Measurements from ENCODE around the gene GAS5.

GAS5 gene

DNA sequence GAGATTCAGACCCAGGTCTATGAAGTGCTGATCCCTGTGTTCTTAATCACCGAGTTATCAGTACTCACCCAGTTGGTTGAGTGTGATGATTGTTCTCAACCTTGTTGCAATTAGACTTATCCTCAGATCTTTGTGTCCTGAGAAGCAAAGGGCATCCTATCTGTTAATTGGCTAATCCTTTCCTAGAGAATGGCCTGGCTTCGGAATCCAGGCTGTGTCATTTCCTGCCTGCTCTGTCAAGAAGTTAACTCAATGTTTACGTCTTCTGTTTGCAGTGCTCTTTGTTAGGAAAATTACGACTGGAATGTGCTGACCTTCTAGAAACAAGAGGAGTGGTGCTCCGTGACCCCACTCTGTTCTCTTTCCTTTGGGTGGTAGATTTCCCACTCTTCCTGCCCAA is 14.7 kb downstream of the GAS5 start:
- TF ChIP-seq, protein P1, sequence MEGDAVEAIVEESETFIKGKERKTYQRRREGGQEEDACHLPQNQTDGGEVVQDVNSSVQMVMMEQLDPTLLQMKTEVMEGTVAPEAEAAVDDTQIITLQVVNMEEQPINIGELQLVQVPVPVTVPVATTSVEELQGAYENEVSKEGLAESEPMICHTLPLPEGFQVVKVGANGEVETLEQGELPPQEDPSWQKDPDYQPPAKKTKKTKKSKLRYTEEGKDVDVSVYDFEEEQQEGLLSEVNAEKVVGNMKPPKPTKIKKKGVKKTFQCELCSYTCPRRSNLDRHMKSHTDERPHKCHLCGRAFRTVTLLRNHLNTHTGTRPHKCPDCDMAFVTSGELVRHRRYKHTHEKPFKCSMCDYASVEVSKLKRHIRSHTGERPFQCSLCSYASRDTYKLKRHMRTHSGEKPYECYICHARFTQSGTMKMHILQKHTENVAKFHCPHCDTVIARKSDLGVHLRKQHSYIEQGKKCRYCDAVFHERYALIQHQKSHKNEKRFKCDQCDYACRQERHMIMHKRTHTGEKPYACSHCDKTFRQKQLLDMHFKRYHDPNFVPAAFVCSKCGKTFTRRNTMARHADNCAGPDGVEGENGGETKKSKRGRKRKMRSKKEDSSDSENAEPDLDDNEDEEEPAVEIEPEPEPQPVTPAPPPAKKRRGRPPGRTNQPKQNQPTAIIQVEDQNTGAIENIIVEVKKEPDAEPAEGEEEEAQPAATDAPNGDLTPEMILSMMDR (IDR thresholded peaks at IDR 0.05) = no peak

DNA sequence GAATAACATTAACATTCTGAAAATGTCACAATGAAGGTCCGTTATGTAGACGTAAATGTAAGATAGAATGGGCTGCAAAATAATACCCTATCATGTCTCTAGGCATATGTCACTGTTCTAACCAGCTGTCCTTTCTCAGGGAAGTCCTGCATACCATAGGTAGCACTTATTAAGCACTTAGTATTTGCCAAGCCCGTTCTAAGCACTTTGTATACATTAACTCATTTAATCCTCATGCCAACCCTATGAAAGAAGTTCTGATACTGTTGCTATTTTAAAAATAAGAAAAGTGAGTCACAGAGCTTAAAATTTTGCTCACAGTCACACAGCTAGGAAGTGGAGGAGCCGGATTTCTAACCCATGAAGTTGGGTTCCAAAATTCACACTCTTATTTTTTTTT is 15.7 kb downstream of the GAS5 start:
- TF ChIP-seq, protein P1 (IDR thresholded peaks at IDR 0.05) = no peak

DNA sequence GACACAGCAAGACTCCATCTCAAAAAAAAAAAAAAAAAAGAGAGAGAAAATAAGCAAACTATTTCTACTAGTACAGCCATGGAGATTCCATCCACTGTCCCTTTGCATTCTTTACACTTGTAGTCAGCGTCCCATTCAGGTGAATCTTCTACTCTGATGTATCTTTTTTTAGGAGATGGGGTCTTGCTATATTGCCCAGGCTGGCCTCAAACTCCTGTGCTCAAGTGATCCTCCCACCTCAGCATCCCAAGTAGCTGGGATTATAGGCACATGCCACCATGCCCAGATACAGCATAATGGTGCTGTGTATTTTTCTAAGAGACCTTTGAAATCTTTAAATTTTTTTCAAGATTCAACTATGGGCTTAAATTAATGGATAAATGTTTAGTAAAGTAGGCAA is 35.0 kb downstream of the GAS5 start:
- TF ChIP-seq, protein P1 (IDR thresholded peaks at IDR 0.05) = no peak

DNA sequence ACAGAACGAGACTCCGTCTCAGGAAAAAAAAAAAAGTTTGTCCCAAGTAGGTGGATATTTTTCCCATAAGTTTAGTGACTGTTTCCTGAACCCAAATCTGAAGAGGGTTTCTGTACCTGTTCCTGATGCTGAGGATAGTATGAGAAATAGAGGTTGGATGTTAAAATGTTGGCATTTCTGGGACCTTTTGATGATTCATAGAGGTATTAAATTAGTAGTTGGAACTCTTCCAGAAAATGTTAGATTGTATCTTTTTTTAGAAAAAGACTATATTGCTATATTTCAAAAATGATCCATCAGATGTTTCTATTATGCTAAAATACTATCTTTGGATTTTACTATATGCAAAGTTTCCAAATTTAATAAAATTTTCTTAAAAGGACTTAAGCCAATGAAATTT is 40.2 kb downstream of the GAS5 start:
- TF ChIP-seq, protein P1 (IDR thresholded peaks at IDR 0.05) = no peak

DNA sequence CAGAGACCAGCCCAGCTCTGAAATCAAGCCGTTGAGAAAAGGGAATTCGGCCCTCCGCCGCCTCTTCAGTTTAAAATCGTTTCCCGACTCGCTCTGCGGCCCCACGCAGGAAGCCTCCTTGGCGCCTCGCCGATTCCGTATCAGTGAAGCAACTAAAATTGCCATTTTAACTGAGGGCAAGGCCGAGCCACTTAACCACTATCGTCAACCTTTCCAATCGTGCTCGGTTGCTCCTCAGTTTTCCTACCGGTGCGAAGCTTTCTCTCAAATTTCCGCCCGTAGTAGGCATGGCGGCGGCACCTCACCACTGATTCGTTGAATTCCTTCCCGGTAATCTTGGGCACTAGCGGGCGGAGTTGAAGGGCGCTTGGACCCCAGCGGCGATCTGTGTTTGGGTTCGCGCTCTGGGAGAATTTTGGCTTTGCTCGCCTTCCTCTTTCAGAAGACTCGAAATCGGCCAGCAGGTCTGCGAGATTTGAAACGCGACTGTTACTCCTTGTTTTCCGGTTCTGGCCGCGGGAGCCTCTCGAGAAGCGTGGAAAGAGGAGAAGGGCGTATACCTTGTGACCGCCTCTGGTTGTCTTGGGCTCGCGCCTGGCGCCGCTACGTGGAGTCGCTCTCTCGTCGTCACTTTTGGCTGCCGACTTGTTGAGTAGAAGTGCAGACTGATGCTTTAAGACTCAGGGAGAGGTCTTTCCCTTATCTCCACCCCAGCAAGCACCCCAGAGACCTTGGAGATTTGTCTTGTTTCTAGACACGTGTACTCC is 43.3 kb downstream of the GAS5 start, which contains the start of the genes CENPL and DARS2:
Gene CENPL, minus strand, starts transcription at position 569 of the 767 bp plus-strand sequence. CDS start 13,584 bp downstream, outside the sequence.
Gene DARS2, plus strand, starts transcription at position 359 of the 767 bp plus-strand sequence. CDS start 557 bp downstream, outside the sequence.
- TF ChIP-seq, protein P1 (IDR thresholded peaks at IDR 0.05) = no peak

DNA sequence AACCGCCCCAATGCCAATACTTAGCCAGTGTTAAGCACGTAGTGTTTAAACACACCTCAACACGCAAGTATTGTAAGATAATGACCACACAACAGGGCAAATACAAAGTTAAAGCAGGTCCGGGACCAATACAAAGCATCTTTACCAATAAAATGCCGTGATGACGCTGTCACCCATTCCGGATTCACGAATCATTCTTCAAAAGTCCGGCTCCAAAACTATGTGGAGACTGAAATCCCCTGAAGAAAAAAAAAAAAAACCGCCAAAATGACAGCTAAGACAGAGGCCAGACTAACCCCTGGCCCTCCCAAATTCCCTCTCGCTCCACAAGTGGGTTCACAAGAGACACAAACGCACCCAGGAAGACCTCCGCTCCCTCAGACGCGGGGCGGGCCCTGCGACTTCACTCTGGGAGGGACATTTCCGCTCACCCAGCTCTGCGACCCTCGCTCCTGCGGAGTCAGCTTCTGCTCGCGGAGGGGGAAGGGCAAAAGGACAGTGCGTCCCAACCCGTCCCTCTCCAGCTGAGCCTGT is 43.9 kb downstream of the GAS5 start:
- TF ChIP-seq, protein P1 (IDR thresholded peaks at IDR 0.05) = no peak

DNA sequence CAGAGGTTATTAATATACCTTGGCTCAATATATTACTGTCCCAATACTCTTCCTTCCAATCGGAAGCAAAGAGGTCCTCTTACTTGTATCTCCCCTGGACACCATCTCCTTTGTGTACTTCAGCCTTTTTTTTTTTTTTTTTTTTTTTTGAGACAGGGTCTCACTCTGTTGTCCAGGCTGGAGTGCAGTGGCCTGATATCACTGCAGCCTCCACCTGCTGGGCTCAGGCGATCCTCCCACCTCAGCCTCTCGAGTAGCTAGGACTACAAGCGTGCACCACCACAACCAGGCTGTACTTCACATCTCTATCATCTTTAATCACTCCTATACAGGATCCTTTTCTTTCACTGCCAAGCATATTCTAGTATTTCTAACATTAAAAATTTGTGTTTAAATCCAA is 46.1 kb downstream of the GAS5 start:
- TF ChIP-seq, protein P1 (IDR thresholded peaks at IDR 0.05) = no peak

Measured in LNCAP (cell line).